SK-N-SH treated with all-trans-retinoic acid at 6 μM for 48 hours (cell line): ENCODE measurements around the gene GMEB2.

Source experiments
- TF ChIP-seq, protein P1 (sequence below): fragments of 250-450 bp; sonication (Bioruptor Pico); IDR thresholded peaks from 2 replicates; pipeline ENCODE4 v1.8.0; 2021; ENCODE audit warnings: low read depth, mild to moderate bottlenecking, moderate library complexity, borderline replicate concordance
- TF ChIP-seq, protein P2 (sequence below): fragments of 250-450 bp; sonication (Bioruptor Pico); IDR thresholded peaks from 2 replicates; pipeline ENCODE4 v1.8.0; 2020; ENCODE audit warnings: mild to moderate bottlenecking, moderate library complexity, borderline replicate concordance

GRCh38 chr20:63602321-63602720 lies 24.6 kb downstream of the GMEB2 start:
- TF ChIP-seq, protein P1, sequence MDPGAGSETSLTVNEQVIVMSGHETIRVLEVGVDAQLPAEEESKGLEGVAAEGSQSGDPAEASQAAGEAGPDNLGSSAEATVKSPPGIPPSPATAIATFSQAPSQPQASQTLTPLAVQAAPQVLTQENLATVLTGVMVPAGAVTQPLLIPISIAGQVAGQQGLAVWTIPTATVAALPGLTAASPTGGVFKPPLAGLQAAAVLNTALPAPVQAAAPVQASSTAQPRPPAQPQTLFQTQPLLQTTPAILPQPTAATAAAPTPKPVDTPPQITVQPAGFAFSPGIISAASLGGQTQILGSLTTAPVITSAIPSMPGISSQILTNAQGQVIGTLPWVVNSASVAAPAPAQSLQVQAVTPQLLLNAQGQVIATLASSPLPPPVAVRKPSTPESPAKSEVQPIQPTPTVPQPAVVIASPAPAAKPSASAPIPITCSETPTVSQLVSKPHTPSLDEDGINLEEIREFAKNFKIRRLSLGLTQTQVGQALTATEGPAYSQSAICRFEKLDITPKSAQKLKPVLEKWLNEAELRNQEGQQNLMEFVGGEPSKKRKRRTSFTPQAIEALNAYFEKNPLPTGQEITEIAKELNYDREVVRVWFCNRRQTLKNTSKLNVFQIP (CRISPR knock-in tag) = no peak
- TF ChIP-seq, protein P2, sequence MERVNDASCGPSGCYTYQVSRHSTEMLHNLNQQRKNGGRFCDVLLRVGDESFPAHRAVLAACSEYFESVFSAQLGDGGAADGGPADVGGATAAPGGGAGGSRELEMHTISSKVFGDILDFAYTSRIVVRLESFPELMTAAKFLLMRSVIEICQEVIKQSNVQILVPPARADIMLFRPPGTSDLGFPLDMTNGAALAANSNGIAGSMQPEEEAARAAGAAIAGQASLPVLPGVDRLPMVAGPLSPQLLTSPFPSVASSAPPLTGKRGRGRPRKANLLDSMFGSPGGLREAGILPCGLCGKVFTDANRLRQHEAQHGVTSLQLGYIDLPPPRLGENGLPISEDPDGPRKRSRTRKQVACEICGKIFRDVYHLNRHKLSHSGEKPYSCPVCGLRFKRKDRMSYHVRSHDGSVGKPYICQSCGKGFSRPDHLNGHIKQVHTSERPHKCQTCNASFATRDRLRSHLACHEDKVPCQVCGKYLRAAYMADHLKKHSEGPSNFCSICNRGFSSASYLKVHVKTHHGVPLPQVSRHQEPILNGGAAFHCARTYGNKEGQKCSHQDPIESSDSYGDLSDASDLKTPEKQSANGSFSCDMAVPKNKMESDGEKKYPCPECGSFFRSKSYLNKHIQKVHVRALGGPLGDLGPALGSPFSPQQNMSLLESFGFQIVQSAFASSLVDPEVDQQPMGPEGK (CRISPR knock-in tag) = no peak
